ENCODE data around the gene PDE4B. TPM values are rescaled to one million over a fixed set of nuclear protein-coding genes. Genes with fewer than 3 reads are reported as not detected.

Gene PDE4B
- total RNA-seq, 4 donors from 2014 or later = 0.08 to 6.7 (median 3.4) TPM

- no peaks in the 10 kb centered on the region for H3K27me3 ChIP-seq
- intact Hi-C loops (cut with DNase I) = no loop called here
- no peaks in the 10 kb centered on the region for H3K36me3 ChIP-seq
- H3K4me3 ChIP-seq = no peak overlapping the region
- WGBS, 2 donors = 60 to 80% methylated on average over 1 of the region's 1 CpG
- TF ChIP-seq, protein P1, sequence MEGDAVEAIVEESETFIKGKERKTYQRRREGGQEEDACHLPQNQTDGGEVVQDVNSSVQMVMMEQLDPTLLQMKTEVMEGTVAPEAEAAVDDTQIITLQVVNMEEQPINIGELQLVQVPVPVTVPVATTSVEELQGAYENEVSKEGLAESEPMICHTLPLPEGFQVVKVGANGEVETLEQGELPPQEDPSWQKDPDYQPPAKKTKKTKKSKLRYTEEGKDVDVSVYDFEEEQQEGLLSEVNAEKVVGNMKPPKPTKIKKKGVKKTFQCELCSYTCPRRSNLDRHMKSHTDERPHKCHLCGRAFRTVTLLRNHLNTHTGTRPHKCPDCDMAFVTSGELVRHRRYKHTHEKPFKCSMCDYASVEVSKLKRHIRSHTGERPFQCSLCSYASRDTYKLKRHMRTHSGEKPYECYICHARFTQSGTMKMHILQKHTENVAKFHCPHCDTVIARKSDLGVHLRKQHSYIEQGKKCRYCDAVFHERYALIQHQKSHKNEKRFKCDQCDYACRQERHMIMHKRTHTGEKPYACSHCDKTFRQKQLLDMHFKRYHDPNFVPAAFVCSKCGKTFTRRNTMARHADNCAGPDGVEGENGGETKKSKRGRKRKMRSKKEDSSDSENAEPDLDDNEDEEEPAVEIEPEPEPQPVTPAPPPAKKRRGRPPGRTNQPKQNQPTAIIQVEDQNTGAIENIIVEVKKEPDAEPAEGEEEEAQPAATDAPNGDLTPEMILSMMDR (IDR thresholded peaks at IDR 0.05) = no peak
- TF ChIP-seq POLR2A (IDR thresholded peaks at IDR 0.05) = no peak
- DNase-seq = no peak
- no peak overlapping the region for H3K27ac ChIP-seq
- H3K9me3 ChIP-seq = no peaks in the 10 kb centered on the region
- H3K4me1 ChIP-seq = peaks cover 4 to 19% (median 14%) of the 10 kb centered on the region in 3 donors
Observed at GRCh38 chr1:66341446-66342089, 548.9 kb downstream of the PDE4B start.

DNA sequence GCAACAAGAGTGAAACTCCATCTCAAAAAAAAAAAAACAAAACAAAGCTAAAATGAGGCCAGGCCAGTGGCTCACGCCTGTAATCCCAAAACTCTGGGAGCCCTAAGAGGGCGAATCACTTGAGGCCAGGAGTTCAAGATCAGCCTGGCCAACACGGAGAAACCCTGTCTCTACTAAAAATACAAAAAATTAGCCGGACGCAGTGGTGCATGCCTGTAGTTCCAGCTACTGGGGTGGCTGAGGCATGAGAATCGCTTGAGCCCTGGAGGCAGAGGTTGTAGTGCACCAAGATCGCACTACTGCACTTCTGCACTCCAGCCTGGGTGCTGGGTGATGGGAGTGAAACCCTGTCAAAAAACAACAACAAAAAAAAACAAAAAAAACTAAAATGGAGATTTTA lies 550.0 kb downstream of the PDE4B start:
- DNase-seq = no peak
- H3K36me3 ChIP-seq = no peaks in the 10 kb centered on the region
- H3K9me3 ChIP-seq = no peaks in the 10 kb centered on the region
- no peaks in the 10 kb centered on the region for H3K27me3 ChIP-seq
- TF ChIP-seq, protein P1 (IDR thresholded peaks at IDR 0.05) = no peak
- no peak for TF ChIP-seq POLR2A (IDR thresholded peaks at IDR 0.05)
- 73 to 89% methylated on average over 7 of the region's 7 CpGs for WGBS, 2 donors
- no peak overlapping the region for H3K4me3 ChIP-seq
- H3K4me1 ChIP-seq = peaks cover 0 to 11% (median 11%) of the 10 kb centered on the region in 3 donors
- intact Hi-C loops (cut with DNase I) = no loop called here
- peak overlapping the region in 1 of 4 donors; percentile 23 for H3K27ac ChIP-seq

GRCh38 chr1:66343569-66344325 lies 551.1 kb downstream of the PDE4B start:
- intact Hi-C loops (cut with DNase I) = no loop called here
- 63 to 76% methylated on average over 1 of the region's 1 CpG for WGBS, 2 donors
- Histone ChIP-seq H3K36me3 (no peaks in the 10 kb centered on the region), H3K9me3 (no peaks in the 10 kb centered on the region), H3K4me3 (no peak overlapping the region), H3K4me1 (peaks cover 0 to 11% (median 11%) of the 10 kb centered on the region in 3 donors), H3K27ac (no peak overlapping the region), H3K27me3 (no peaks in the 10 kb centered on the region)
- TF ChIP-seq POLR2A (IDR thresholded peaks at IDR 0.05) = no peak
- TF ChIP-seq, protein P1 (IDR thresholded peaks at IDR 0.05) = no peak
- no peak for DNase-seq

- Histone ChIP-seq H3K36me3 (no peaks in the 10 kb centered on the region), H3K27ac (no peak overlapping the region), H3K27me3 (no peaks in the 10 kb centered on the region), H3K4me3 (no peak overlapping the region), H3K9me3 (no peaks in the 10 kb centered on the region), H3K4me1 (peaks cover 0 to 33% (median 16%) of the 10 kb centered on the region in 3 donors)
- DNase-seq = no peak
- 51 to 80% methylated on average over 2 of the region's 2 CpGs for WGBS, 2 donors
- intact Hi-C loops (cut with DNase I) = no loop called here
- no peak for TF ChIP-seq POLR2A (IDR thresholded peaks at IDR 0.05)
- TF ChIP-seq, protein P1 (IDR thresholded peaks at IDR 0.05) = no peak
Observed at GRCh38 chr1:66346057-66346795, 553.5 kb downstream of the PDE4B start.

DNA sequence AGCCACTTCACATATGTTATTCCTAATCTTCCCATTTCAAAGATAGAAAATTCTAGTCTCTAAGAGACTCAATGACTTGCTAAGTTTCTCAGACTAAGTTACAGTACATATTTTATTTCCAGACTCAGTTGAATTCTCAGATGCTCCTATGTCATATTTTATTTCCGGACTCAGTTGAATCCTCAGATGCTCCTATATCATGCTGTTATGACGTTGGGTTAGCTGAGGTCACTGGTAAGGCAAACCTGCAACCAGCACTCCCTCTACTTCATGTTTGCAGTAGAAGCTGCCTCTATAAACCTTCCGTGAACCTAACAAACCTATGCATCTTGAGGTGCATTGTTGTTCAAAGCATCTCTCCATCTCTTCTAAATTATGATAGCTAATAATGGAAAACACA lies 554.2 kb downstream of the PDE4B start:
- Histone ChIP-seq H3K9me3 (no peaks in the 10 kb centered on the region), H3K27me3 (no peaks in the 10 kb centered on the region), H3K36me3 (no peaks in the 10 kb centered on the region), H3K4me1 (peaks cover 0 to 39% (median 16%) of the 10 kb centered on the region in 3 donors), H3K4me3 (no peak overlapping the region), H3K27ac (no peak overlapping the region)
- TF ChIP-seq, protein P1 (IDR thresholded peaks at IDR 0.05) = no peak
- no peak for TF ChIP-seq POLR2A (IDR thresholded peaks at IDR 0.05)
- DNase-seq = no peak
- intact Hi-C loops (cut with DNase I) = no loop called here
- 87 to 97% methylated on average over 3 of the region's 3 CpGs for WGBS, 2 donors

Data from esophagus squamous epithelium (tissue), 5 donors.